NOMO-1 treated with dmso at 0.1 percent for 144 hours (cell line): ENCODE data around the gene KSR1.

Experiments used
- DNase-seq: peaks from one replicate; lab custom pipeline; 2025; ENCODE audit not compliant: unreplicated experiment; lab: John Stamatoyannopoulos, UW

KSR1 gene

DNA sequence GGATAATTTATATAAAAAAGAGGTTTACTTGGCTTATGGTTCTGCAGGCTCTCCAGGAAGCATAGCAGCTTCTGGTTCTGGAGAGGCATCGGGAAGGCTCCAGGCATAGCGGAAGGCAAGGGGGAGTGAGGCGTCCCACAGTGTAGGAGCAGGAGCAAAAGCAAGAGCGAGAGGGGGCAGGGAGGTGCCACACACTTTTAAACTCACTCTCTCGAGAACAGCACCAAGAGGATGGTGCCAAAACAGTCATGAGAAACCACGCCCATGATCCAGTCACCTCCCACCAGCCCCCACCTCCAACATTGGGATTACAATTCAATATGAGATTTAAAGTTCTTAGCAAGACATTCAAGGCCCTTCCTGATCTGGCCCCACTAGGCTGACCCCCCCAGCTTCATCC lies 124.8 kb downstream of the KSR1 start:
- no peak for DNase-seq

DNA sequence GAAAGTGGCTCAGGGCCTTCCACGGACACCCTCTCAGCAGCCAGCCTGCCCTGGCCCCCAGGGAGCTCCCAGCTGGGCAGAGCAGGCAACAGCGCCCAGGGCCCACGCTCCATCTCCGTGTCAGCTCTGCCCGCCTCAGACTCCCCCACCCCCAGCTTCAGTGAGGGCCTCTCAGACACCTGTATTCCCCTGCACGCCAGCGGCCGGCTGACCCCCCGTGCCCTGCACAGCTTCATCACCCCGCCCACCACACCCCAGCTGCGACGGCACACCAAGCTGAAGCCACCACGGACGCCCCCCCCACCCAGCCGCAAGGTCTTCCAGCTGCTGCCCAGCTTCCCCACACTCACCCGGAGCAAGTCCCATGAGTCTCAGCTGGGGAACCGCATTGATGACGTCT lies 126.4 kb downstream of the KSR1 start:
- no peak for DNase-seq

DNA sequence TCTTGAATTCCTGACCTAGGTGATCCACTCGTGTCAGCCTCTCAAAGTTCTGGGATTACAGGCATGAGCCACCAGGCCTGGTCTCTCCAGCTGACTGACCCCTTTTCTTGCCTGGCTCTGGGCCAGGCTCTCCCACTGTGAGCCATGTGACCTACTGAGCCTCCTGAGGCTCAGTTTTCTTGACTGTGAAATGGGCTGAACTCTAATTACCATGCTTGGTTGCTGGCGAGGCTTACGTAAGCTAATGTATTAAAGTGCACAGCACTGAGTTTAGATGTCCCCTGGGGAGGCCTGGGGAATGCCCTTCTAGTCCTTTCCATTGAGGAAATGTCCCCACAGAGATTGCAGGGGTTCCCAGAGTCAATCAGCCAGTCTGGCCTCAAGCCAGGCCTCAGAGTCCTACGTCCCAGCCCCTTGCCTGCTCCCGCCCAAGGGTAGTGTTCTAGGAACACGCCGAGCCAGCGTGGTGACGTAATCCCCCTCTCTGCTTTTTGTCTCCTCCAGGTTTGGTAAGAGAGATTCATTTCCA lies 129.0 kb downstream of the KSR1 start:
- DNase-seq, result no peak

DNA sequence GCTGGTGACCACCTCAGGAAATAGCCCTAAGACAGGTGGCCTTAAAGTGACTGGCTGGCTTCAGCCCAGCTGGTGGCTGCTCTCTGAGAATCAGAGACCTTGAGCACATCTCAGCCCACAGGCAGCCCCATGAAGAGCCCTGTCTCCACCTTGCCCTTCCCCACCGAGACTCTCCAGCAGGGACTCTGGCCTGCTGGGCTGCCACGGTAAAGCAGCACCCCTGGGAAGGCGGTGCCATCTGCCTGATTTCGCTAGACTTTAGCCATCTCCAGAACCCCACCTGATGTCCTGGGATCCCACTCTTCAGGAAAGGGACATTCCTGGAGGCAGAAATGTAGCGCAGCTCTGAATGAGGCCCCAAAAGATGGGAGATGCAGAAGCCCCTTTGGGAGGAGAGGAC lies 129.5 kb downstream of the KSR1 start:
- no peak for DNase-seq

DNA sequence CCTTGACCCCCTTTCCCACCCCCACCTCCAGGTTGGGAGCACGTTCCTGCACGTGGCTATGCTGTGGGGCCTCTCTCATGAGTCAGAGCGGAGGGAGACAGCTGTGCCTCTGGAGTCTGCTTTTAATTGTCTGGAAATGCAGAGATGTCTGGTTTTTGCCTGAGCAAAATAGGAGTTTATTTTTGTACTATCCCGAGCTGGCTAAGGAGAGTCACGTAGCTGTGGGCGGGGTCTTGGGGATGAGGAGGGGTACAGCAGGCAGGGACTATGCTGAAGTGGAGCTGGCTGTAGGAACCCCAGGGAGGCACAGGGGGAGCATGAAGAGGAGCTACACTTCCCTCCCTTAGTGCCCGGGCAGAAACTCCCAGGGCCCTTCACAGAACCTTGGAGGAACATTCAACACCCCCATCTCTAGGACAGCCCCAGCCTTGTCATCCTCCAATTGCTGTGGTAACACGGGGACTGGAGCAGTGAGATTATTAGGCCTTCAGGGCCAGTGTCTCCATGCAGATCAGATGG lies 130.0 kb downstream of the KSR1 start:
- DNase-seq, result no peak

DNA sequence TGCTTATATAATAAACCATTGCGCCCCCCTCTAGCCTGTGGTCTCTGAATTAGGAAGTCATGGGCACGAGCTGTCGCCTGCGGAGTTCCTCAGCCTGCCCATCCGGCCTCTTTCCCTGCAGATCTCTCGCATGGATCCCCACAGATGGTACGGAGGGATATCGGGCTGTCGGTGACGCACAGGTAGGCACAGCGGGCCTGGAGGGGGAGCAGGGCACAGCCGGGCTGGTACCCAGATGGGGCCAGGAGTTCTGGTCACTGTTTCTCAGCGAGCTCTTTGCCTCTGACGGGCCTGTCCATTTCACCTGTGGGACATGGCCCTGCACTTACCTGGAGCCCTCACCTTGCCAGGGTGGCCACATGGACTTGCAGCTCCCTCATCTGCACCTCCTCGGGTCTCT lies 132.1 kb downstream of the KSR1 start:
- DNase-seq, result no peak

DNA sequence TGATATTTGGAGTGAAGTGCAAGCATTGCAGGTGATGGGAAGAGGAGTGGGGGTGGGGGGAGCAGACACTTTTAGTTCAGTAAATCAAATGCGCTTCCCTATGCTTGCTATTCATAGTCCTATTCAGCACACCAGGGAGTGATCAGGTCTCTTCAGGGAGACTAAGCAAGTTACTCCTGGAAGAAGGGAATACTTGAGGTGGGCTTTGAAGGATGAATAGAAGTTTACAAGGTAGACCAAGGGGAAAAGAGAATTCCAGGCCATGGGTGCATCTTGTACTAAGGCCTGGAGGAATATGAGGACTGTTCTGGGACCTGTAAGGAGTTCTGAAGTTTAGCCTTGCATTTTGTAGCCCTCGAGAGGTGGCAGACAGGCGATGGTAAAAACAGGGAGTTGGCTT lies 134.6 kb downstream of the KSR1 start:
- DNase-seq, result no peak

DNA sequence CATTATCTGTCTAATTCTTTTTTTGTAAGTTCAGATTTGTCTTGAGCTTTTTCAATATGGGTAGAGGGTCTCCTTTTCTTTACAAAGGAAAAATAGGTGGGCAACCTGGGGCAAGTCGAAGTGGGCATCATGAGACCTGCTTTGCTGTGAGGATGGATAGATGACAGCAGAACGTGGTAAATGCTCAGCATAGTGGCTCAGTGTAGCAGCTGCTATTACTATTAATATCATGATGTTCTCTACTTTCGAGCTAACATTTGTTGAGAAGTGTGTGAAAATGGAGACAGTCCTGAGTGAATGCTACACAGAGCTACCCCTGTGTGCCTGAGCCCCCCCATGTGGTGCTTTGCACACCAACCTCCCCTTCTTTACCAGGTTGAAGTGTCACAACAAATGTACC lies 135.7 kb downstream of the KSR1 start:
- DNase-seq, result no peak

DNA sequence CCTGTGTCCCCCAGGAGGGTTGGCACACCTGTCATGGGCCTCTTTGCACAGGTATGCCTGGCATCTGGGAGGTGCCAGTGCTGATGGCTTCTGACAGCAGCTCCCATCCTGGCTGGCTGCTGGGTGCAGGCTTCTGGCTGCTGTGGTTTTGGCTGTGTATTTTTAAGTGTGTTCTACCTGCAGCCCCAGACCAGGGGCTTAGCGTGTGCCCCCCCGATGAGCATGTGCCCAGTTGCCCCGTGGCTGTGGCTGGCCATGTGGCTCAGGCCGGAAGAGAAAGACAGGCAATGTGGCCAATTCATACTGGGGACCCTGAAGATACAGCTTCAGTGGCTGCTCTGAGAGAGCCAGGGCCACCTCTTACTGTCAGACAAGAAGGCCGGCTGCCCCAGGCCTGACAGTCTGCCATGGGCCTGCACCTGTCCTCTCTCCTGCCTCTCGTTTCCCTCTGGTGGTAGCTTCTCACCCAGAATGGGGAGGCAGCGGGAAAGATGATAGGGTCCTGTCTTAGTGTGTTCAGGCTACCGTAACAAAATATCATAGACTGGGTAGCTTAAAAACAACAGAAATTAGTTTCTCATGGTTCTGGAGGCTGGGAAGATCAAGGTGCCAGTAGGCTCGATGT lies 137.1 kb downstream of the KSR1 start:
- no peak for DNase-seq

DNA sequence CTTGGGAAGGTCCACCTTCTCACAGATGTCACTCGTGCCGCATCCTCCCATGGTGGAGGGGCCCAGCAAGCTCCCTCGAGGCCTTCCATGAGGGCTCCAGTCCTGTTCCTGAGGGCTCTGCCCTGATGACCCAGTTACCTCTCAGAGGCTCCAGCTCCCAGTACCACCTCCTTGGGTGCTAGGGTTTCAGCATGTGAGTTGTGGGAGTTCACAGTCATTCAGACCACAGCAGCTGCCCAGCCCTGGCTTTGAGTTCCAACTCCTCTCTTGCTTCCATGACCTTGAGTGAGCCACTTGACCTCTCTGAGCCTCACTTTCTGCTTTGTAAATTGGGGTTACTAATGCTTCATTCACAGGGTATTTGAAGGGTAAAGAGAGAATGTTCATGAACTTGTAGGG lies 137.6 kb downstream of the KSR1 start:
- DNase-seq, result no peak

DNA sequence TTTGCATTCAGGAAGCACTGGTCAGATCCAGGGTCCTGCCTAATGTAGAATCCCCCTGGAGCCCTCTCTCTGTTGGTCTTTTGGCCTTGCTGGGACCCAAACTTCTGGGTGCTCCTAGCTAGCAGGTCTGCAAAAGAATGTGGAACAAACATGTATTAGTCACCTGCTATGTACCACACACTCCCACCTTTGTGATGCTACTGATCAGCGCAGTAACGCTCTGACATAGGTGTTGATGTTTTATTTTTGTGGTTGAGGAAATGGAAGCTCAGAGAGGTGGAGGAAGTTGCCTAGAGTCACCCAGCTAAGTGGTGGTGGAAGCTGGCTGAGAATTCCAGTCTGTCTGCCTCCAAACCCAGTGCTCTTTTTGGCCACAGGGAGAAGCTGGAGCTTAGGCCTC lies 139.0 kb downstream of the KSR1 start:
- DNase-seq, result no peak

DNA sequence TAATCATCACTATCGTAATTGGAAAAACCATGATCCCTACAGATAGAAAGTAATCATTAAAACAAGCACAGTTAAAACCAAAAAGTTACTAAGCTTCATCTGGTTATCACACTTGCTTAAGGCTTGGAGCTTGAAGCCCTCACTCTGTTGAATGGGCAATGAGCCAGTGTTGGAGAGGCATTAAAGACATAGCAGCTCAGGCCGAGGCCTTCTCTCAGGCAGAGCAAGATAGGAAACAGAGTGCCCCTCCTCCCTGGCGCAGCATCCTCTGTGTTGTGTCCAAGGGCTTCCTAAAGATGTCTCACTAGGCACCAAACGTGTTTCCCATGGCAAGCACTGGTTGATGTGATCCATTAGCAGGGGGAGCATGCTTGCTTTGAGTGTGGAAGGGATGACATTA lies 139.8 kb downstream of the KSR1 start:
- no peak for DNase-seq

DNA sequence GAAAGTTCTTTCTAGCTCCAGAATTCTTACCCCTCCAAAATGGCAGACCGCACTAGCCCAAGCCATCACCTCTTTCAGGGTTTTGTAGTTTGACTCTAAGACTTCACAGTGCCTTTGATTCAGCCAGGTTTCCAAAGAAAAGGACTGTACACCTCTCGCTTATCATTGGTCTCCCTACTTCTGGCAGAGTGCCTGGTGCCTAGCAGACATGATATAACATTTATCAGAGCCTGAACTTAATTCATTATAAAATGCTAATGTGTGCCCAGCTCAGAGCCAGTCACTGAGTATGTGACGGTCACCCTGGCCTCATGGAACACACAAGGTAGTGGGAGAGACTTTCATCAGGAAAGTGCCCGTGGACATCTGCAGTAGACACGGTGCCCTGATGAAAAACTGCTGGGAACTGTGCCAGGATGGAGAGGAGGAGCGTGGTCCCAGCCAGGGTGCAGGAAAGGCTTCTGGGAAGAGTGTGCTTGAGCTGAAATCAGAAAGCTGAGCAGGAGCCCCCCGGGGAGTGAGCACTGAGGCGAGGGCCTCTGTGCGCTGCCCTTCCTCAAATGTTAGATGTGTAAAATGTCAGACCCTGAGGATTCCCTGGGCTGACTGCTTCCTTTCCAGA lies 140.4 kb downstream of the KSR1 start:
- no peak for DNase-seq

DNA sequence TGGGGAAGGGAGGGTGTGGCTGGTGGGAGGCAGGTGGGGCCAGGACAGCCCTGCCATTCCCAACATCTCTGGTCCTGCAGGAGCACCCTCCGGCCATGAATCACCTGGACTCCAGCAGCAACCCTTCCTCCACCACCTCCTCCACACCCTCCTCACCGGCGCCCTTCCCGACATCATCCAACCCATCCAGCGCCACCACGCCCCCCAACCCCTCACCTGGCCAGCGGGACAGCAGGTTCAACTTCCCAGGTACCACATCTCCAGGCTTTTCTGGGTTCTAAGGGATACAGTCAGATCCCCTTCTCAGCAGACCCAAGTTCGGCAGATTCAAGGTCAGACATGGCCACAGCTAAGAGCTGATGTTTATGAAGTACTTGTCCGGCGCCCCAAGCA lies 140.9 kb downstream of the KSR1 start:
- no peak for DNase-seq

DNA sequence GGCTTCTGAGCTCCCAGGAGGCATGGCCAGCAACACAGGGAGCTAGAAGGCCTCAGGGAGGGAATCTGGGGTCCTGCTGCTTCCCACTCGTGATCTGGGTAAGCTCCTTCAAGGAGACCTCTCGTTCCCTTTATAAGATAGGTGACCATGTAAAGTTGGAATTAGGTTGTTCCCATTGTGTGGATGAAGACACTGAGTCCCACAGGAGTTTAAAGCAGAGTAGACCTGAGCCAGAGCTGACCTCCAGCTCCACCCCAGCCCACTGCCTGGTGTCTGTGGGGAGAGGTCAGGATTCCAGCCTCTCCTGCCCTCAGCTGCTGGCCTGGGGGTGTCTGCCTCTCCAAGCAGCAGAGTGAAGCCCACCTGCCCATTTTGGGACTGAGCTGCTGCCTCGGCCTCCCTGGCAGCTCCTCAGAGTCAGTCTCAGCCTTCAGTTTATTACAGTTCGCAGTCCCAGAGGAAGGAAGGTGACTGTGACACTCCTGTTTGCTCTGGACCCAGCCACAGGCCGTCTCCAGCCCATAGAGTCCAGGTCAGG lies 141.6 kb downstream of the KSR1 start:
- no peak for DNase-seq

DNA sequence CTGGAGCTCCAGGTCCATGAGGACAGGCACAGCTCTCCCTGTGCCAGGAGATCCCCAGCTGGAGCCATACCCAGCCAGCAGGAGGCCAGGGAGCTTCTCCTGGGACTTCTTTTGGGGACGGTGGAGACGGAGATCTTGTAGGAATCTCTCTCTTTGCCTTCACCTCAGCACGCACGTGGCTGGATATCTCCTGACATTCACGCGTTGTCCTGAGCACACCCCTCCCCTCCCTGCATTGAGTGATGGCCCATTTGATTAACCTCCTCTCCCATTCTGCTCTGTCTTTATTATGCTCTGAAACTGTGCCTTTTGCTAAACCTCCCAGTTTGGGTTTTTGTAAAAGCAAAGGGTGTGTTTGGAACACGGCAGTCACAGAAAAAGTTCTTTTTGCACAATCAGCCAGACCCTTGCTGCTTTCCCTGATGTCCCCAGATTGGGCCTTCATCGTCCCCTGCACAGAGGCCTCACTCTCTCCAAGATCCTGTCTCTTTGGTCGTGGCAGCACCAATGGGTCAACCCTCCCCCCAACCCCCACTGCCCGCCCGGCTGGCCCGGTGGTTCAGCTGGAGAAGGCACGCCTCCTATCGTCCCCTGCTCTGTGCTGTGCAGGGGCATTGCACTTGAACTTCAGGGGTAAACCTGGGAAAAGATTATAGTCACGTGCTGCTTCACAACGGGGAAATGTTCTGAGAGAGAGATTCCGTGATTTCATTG lies 142.2 kb downstream of the KSR1 start:
- no peak for DNase-seq

DNA sequence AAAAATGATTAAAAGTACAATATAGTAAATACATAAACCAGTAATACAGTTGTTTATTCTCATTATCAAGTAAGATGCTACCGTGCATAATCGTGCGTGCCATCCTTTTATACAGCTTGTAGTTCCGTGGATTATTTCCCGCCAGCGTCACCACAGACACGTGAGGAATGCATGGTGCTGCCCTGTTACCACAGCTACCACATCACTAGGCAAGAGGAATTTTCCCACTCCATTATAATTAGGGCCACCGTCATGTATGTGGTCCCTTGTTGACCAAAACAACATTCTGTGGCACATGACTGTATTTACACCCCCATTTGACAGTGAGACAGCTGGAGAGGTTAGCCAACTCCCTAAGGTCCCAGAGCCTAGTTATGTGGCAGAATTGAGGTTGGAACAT lies 144.2 kb downstream of the KSR1 start:
- no peak for DNase-seq

DNA sequence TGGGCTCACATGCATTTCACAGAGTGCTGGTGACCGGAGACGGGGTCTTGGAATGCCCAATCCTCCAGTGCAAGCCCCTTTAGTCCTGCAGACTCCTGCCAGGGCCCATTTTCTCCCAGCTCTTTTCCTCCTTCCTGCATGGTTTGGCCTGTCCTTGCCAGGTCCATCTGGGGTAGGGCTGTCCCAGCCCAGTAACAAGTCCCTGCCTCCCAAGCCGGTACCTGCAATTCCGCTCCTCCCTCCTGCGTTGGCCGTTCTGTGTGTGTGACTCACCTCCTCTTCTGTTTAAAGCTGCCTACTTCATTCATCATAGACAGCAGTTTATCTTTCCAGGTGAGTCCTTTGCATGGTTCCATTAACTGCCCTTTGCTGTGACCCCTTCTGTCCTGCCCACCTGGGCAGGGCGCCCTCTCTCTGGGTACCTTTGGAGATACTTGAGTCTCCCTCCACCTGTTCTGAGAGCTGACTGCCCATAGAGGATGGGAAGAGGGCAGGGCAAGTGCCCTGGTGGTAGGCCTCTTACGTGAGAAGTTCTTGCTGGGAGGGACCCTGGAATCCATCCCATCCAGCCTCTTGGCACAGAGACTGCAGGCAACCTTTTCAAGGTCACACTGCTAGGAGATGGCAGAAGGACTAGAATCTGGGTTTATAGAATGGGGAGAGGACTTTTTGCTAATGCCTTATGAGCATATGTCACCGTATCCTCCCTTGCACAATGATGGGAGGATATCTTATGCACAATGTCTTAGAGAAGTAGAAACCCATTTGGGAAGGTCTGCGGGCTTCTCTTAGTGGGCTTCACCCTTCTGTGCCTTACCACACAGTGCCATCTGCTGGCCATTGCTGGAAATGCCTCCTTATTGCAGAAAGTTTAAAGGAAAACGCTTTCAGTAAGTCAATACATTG lies 145.1 kb downstream of the KSR1 start:
- peak; percentile 34 for DNase-seq

DNA sequence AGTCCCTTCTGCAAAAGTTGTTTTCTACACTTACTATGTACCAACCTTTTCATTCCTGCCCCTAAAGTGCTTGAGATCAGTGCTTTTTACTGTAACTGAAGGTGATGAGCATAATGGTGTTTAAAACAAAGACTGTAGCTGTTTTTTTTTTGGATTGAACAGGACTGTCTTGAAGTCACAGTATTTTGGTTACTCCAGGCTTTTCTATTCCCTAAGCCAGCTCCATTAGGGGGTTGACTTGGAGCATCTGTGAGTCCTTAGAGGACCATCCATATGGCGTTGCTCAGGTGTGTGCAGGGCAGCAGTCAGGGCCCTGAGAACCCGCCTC lies 145.7 kb downstream of the KSR1 start:
- DNase-seq, result no peak

DNA sequence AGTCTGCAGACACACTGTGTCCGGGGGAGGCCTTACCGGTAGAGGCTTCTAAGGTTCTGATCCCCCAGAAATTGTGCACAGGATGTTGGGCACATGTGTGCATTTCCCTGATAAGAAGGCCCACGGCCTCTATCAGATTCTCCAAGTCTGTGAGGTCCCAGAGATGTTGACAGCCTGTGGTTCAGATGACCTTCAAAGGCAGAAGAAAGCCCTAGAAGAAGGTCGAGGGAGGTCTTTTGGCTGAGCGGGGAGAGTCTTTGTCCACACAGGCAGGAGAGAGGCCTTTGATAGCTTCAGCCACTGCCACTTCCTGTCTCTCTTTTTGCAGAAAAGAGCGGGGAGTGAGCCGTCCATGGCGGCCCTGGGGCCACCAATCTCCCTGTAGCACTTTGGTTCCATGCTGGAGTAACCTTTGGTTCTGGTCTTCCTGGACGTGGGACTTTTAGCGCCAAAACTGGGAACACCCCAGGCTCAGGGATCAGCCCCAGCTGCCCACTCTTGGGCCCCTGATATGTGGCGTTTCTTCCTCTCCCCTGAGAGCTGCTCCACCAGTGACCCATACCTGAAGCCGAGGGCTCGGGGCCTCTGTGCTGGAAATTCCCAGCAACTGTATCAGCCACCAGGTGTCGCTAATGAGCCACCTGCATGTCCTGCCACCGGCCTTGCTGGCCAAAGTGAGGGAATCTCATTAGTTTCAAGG lies 146.6 kb downstream of the KSR1 start:
- DNase-seq, result no peak

DNA sequence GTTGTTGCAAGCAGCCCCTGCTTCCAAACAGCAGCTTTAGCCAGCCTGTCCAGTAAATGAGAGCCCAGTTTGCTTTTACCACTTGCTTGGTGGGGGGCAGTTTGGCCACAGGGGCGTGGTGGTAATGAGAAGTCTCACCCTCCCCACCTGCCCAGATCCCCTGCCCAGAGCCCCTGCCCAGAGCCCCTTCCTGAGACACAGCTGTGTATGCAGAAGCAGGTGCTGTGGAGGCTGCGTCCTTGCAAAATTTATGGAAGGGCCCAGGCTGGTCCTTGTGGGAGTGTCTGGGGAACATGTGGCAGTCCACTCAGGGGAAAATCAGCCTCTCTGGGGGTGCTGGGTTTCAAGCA lies 147.1 kb downstream of the KSR1 start:
- no peak for DNase-seq
